Activated CD4-positive, alpha-beta T cell treated with anti-CD3 and anti-CD28 coated beads, Interleukin-2, amount 50 U/mL, for 16 hours (primary cell): Measurements from ENCODE around the gene OR14J1.
A peak's percentile ranks its signal among the peaks of the same experiment; 100 is the strongest.
"Not testable (repeated sequence)": the region's sequence is repeated elsewhere in the genome, so short reads cannot be mapped to it uniquely, and the experiment has no call there.

Source experiments
- DNase-seq: peaks from one replicate; pipeline ENCODE4 v3.0.0-alpha.2; 2020

OR14J1 gene, protein sequence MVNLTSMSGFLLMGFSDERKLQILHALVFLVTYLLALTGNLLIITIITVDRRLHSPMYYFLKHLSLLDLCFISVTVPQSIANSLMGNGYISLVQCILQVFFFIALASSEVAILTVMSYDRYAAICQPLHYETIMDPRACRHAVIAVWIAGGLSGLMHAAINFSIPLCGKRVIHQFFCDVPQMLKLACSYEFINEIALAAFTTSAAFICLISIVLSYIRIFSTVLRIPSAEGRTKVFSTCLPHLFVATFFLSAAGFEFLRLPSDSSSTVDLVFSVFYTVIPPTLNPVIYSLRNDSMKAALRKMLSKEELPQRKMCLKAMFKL

DNA sequence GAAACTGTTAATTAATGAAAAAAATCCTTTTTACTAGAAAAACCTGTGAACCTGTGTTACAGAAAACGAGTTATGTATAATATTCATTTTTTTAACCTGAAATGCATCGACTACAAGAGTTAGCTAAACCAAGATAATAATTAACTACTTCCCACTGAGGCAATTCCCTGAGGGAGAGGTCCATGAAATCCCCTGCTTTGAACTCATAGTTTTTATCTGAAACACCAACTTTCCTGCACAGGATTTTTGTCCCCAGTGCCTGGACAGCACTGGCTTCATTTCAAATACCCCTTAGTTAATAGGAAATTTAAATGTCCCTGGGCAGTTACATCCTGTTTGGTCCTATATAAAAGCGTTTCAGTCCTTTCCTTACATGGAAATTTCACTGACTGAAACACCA, at the start of gene OR14J1:
Gene OR14J1 (plus strand): TSS at position 386 of the 400 bp plus-strand sequence. CDS start 4,989 bp downstream, outside the sequence.
- DNase-seq: no peak

DNA sequence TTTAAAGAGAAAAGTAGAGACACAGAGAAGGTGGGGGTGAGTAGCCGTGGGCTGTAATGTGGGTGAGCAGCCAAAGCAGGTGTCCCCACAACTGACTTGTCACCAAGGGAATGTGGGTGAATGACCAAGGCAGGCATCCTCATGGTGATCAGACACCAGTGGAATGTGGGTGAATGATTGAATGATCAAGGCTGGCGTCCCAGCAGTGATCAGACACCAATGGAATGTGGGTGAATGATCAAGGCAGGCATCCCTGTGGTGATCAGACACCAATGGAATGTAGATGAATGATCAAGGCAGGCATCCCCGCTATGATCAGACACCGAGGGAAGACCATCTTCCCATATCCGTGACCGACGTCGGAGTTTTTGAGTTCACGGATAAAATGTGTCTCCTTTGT, 49.8 kb upstream of the OR14J1 start:
- DNase-seq: no peak

DNA sequence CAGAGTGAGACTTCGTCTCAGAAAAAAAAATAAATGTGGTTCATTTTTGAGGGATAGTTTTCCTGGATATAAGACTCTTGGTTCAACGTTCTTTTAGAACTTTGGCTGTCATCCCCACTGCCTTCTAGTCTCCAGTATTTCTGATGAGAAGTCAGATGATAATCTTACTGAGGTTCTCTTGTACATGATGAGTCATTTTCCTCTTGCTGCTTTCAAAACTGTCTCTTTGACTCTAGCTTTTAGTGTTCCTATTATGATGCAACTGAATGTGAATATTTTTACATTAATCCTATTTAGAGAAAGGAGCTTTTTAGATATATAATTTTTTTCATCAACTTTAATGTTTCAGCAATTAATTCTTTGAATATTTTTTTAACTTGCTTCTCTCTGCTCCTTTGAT, 46.0 kb upstream of the OR14J1 start:
- peak; percentile 8 for DNase-seq

DNA sequence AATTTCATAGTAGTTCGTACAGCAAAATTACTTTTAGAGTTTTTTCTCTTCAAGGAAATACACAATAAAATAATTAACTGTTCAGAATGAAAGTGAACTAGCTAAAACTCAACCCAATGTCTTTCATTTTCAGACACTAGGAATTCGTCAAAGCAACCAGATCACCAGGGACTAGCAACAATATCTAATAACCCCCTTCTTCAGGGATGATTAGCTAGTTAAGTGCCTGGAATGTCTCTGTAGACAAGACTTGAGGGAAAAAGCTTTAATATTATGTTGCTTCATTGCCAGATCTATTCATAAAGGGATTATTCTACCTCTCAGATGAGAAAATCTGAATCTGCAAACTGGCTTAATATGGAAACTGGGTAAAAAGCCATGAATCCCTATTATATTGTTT, 41.8 kb upstream of the OR14J1 start:
- DNase-seq: no peak

DNA sequence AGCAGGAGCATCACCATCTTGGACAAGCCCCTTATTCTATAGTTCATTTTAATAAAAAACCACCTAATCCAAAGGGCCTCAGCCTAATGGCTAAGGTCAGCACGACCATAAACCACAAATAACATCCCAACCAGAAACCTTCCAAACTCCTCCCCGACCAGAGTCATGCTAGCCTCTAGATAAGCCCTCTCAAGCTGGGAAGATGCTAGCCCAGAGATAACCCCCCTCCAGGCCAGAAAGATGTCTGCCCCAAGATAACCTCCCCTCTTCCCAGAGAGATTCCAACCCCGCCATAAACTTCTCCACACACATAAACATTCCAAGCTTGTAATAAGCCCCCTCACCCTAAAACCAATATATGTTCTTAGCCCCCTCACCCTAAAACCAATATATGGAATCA, 38.5 kb upstream of the OR14J1 start:
- DNase-seq: no peak

DNA sequence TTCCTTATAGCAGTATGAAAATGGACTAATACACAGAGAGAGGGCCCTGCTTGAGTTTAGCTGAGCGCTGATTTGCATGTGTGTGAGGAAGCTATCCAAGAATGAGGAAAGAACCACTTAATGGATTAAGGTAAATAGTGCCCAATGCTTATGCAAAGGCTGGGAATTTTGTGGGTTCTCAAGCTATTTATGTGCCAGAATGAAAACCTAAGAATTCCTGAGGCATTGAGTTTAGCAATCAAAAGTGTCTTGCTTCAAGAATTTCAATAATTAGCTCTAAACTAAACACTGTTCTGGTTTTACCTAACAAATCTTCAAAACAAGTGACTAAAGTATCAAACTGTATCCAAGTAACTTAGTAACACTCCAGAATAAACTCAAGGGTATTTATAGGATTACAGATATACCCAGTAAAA, 7.0 kb upstream of the OR14J1 start:
- no peak for DNase-seq

DNA sequence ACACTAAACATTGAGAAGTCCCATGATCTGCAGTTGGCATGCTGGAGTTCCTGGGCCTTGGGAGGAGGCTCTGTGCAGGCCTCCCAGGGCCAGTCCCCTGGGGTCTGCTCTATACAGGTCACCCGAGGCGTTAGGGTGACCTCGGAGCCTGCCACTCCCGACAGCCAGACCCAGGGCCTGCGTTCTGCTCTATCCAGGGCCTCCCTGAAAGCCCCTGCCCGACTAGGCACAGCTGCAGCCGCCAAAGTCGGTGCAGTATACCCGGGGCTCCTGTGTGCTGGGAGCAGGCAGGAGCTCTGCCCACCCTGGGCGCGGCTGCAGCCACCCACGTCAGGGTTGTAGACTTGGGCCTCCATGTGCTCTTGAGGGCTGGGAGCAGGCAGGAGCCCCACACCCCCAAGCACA, 6.3 kb upstream of the OR14J1 start:
- DNase-seq: no peak

DNA sequence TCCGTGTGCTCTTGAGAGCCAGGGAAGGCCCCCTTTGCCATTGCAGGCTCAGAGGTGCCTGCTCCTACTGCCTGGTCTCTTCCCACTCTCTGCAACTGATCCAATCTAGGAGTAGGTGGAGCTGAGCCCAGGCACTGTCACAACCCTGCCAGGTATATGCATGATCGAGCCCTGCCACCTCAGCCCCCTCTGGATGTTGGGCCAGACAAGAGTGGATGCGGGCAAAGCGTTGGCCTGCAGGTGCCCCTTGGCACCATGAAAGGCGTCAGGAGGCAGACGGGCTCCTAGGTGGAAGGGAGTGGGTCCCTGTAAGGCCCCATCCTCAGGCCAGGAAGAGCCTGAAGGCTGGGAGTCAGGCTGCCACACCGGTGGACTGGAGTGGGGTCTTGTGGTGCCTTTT, 5.9 kb upstream of the OR14J1 start:
- no peak for DNase-seq

DNA sequence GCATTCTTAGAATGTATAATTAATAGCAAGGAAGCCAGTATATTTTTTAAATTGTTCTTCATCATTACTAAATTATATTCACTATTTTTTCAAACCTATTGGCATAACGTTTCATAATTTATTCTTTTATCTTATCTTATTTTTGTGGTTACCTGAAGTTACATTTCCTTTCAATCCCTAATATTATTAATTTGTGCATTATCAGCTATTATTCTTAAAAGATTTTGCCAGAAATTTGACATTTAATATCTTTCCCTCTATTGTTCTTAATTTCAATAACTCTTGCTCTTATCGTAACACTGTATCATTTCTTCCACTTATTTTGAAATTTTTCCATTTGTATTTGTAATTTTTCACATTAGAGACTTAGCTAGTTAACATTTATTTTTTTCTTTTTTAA, 18.4 kb downstream of the OR14J1 start:
- DNase-seq: no peak

DNA sequence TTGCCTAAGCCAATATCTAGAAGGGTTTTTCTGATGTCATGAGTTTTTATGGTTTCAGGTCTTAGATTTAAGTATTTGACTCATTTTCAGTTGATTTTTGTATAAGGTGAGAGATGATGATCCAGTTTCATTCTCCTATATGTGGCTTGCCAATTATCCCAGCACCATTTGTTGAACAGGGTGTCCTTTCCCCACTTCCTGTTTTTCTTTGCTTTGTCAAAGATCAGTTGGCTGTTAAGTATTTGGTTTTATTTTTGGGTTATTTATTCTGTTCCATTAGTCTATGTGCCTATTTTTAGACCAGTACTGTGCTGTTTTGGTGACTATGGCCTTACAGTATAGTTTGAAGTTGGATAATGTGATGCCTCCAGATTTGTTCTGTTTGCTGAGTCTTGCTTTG, 21.8 kb downstream of the OR14J1 start:
- DNase-seq: not testable (repeated sequence)

DNA sequence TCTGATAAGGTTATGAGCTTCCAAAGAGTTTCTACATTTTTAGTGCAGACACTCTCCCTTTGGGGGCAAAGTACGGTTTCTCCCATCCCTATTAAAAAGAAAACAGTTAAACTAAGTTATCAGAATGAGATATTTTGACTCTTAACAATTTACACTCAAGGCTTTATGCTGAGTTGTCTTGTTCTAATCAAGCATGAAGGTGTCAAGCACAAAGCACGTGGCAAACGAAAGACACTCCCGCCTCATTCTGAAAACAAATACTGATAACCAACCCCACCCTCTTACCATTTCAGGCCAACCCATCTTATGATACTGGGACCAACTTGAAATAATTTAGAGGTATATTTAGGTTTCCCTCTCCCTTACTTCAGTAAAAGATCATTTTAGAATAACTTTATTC, 24.3 kb downstream of the OR14J1 start:
- no peak for DNase-seq

DNA sequence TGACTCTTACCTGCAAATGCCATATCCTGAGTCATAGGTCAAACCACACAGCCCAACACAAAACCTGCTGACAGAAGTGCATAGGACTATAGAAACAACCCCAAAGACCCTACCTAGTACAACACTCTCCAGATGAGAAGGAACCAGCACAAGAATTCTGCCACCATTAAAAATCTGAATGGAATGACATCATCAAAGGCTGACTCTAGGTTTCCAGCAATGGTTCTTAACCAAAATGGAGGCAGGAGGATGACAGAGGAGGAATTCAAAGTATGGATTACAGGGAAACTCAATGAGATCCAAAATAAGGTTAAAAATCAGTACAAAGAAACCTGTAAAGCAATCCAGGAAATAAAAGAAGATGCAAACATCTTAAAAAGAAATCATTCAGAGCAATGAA, 31.2 kb downstream of the OR14J1 start:
- no peak for DNase-seq

DNA sequence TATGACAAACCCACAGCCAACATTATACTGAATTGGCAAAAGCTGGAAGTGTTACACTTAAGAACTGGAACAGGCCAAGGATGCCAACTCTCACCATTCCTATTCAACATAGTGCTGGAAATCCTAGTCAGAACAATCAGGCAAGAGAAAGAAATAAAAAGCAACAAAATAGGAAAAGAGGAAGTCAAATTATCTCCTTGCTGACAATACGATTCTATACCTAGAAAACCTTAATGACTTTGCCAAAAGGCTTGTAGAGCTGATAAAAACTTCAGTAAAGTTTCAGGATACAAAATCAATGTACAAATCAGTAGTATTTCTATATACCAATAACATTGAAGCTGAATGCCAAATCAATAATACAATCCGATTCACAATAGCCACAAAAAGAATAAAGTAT, 34.8 kb downstream of the OR14J1 start:
- DNase-seq: no peak

DNA sequence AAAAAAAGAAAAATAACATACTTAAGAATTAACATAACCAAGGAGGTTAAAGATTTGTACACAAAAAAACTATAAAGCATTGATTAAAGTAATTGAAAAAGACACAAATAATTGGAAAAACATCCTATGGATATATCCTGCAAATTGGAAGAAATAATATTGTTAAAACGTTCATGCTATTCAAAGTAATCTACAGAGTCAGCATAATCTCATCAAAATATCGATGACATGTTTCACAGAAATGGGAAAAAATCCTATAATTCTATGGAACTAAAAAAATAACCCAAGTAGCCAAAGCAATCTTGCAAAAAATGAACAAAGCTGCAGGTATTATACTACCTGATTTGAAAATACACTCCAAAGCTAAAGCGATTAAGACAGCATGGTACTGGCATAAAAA, 43.9 kb downstream of the OR14J1 start:
- DNase-seq: no peak

DNA sequence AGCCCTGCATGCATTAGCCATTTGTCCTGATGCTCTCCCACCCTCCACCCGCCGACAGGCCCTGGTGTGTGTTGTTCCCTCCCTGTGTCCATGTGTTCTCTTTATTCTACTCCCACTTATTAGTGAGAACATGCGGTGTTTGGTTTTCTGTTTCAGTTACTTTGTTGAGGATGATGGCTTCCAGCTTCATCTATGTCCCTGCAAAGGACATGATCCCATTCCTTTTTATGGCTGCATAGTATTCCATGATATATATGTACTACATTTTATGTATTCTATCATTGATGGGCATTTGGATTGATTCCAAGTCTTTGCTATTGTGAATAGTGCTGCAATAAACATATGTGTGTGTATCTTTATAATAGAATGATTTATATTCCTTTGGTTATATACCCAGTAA, 47.8 kb downstream of the OR14J1 start:
- DNase-seq: not testable (repeated sequence)

DNA sequence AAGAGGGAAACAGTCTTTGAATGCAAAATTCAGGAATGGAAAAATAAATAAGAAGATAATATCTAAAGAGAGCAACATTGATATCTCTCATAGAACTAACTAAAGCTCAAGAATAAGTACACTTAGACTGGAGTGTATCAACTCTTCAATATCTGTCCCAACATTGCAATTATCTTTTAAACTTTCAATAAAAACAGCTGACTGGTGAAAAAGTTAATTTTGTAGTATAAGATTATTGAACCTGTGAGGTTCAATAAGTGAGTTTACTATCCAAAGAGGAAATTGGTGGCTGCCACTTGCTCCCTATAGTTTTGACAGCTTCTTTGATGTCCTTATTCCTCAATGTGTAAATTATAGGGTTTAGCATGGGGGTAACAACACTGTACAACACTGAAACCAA, 53.5 kb downstream of the OR14J1 start:
- DNase-seq: no peak

DNA sequence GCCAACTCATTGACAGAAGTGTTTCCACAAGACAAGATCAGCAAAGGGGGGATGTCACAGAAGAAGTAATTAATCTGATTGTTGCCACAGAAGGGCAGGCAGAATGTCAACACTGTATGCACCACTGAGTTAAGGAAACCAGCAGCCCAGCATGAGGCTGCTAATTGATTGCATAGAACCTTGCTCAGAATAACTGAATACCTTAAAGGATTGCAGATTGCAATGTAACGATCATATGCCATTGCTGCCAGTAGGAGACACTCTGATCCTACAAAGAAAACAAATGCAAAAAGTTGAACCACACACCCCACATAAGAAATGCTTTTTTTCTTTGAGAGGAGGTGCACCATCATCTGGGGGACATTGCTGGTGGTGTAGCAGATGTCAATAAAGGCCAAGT, 54.1 kb downstream of the OR14J1 start:
- no peak for DNase-seq
